Measurements from ENCODE around the gene PRKCSH.
"Not testable (repeated sequence)": the region's sequence is repeated elsewhere in the genome, so short reads cannot be mapped to it uniquely, and the experiment has no call there.

Gene PRKCSH

GRCh38 chr19:11450570-11451326, 15.3 kb downstream of the PRKCSH start:
- TF ChIP-seq CTCF (IDR thresholded peaks at IDR 0.05; ENCODE audit: insufficient read depth, low read depth, low read length, missing control alignments) = no peak
- no peak for DNase-seq (ENCODE audit: low read depth)

GRCh38 chr19:11451327-11451870, 16.0 kb downstream of the PRKCSH start:
- H3K4me3 ChIP-seq (ENCODE audit: low read length) = no peak overlapping the region
- no peak for DNase-seq (ENCODE audit: low read depth)
- no peak for TF ChIP-seq CTCF (IDR thresholded peaks at IDR 0.05; ENCODE audit: insufficient read depth, low read depth, low read length, missing control alignments)

More at GRCh38 chr19:11450570-11451326, 15.3 kb downstream of the PRKCSH start:
- no peak overlapping the region for H3K4me3 ChIP-seq (ENCODE audit: low read length)

GRCh38 chr19:11451871-11452619, 16.6 kb downstream of the PRKCSH start:
- DNase-seq (ENCODE audit: low read depth) = no peak
- TF ChIP-seq CTCF (IDR thresholded peaks at IDR 0.05; ENCODE audit: insufficient read depth, low read depth, low read length, missing control alignments) = no peak
- no peak overlapping the region for H3K4me3 ChIP-seq (ENCODE audit: low read length)

- no peak for DNase-seq (ENCODE audit: low read depth)
- TF ChIP-seq CTCF (IDR thresholded peaks at IDR 0.05; ENCODE audit: insufficient read depth, low read depth, low read length, missing control alignments) = no peak
These were observed 17.3 kb downstream of the PRKCSH start for GRCh38 chr19:11452620-11453310.

GRCh38 chr19:11453468-11454341, 18.3 kb downstream of the PRKCSH start:
- no peak overlapping the region for H3K4me3 ChIP-seq (ENCODE audit: low read length)
- peak; percentile 22 for TF ChIP-seq CTCF (IDR thresholded peaks at IDR 0.05; ENCODE audit: insufficient read depth, low read depth, low read length, missing control alignments)
- no peak for DNase-seq (ENCODE audit: low read depth)

More at GRCh38 chr19:11452620-11453310, 17.3 kb downstream of the PRKCSH start:
- H3K4me3 ChIP-seq (ENCODE audit: low read length) = no peak overlapping the region

- not testable (repeated sequence) for H3K4me3 ChIP-seq (ENCODE audit: low read length); DNase-seq (ENCODE audit: low read depth)
These were observed 19.8 kb downstream of the PRKCSH start for GRCh38 chr19:11455233-11455554.
